Spleen (tissue), 11 donors: ENCODE measurements around the gene CMIP. TPM values are rescaled to one million over a fixed set of nuclear protein-coding genes. Genes with fewer than 3 reads are reported as not detected.

Experiments
- DNase-seq: peaks from one replicate; pipeline ENCODE4 v3.0.0-alpha.2; 2020
- H3K27ac ChIP-seq, 8 donors: fragments of 200-600 bp; sonication (generic) in 7 of 8; 1 replicate in 4 of 8; 2 replicates in 4 of 8; pipeline versions ENCODE4 v1.5.0 to v1.8.0; 2016 to 2021; ENCODE audit warnings: inconsistent platforms in 4 of 8, mild to moderate bottlenecking in 4 of 8, moderate library complexity in 1 of 8
- H3K27me3 ChIP-seq, 7 donors: fragments of 200-600 bp; sonication (generic) in 6 of 7; replicated peaks in 1 of 7; 1 replicate in 4 of 7; 2 replicates in 3 of 7; pipeline versions ENCODE4 v1.5.0 to v1.8.0; 2016 to 2021; ENCODE audit warnings: inconsistent platforms in 3 of 7, mild to moderate bottlenecking in 1 of 7
- H3K36me3 ChIP-seq, 6 donors: fragments of 200-600 bp; sonication (generic) in 5 of 6; 1 replicate in 4 of 6; 2 replicates in 2 of 6; pipeline versions ENCODE4 v1.5.0 to v1.8.0; 2016 to 2021; ENCODE audit warnings: inconsistent platforms in 2 of 6
- H3K4me1 ChIP-seq, 6 donors: fragments of 200-600 bp; sonication (generic) in 5 of 6; 1 replicate in 3 of 6; 2 replicates in 3 of 6; pipeline versions ENCODE4 v1.5.0 to v1.8.0; 2016 to 2021; ENCODE audit warnings: inconsistent platforms in 3 of 6
- H3K4me3 ChIP-seq, 8 donors: fragments of 200-600 bp; sonication (generic) in 7 of 8; 1 replicate in 4 of 8; 2 replicates in 4 of 8; pipeline versions ENCODE4 v1.5.0 to v1.8.0; 2016 to 2021; ENCODE audit warnings: inconsistent platforms in 4 of 8, mild to moderate bottlenecking in 4 of 8, moderate library complexity in 2 of 8
- H3K9me3 ChIP-seq, 8 donors: fragments of 200-600 bp; sonication (generic) in 7 of 8; 1 replicate in 4 of 8; 2 replicates in 4 of 8; pipeline versions ENCODE4 v1.5.0 to v1.8.0; 2016 to 2021; ENCODE audit warnings: inconsistent platforms in 4 of 8
- CTCF ChIP-seq, 11 experiments: fragments of 200-600 bp in 7 of 11; fragments of 450-650 bp in 4 of 11; sonication (generic) in 4 of 11; IDR thresholded peaks in 8 of 11; conservative IDR thresholded peaks in 3 of 11; 1 replicate in 7 of 11; 2 replicates in 4 of 11; pipeline versions ENCODE4 v1.4.0 to v1.8.0; 2016 to 2021; ENCODE audit warnings: antibody characterized with exemption in 11 of 11, inconsistent platforms in 4 of 11, mild to moderate bottlenecking in 1 of 11
- POLR2A ChIP-seq, 3 donors: fragments of 450-650 bp; IDR thresholded peaks; one replicate each; pipeline ENCODE4 v1.5.1; 2017; ENCODE audit warnings: antibody characterized with exemption in 3 of 3, mild to moderate bottlenecking in 1 of 3
- POLR2AphosphoS5 ChIP-seq, 3 donors: sonication (generic); formaldehyde crosslinking; IDR thresholded peaks; one replicate each; pipeline ENCODE4 v1.5.1; 2017; ENCODE audit warnings: antibody characterized with exemption in 3 of 3
- WGBS, 5 donors: extraction: QIAGEN DNeasy Blood & Tissue Kit in 3 of 5; methylation state at CpG; one replicate each; pipeline versions ENCODE4 v1.1.5 to v1.1.7; 2013 to 2018; 5-methylcytosine and 5-hydroxymethylcytosine counted together
- intact Hi-C: fragments of 100-400 bp; cut with DNase I; formaldehyde crosslinking; loops from one replicate; pipeline ENCODE4 v1.15.0; 2023; ENCODE audit warnings: low total_unique reads
- polyA plus RNA-seq, 3 donors: library from polyadenylated mRNA; stranded (reverse); fragments of 200-250 nt; gene quantifications; one replicate each; pipeline ENCODE4 v1.2.1, GENCODE V29; 2013
- total RNA-seq, 7 donors: library from RNA; depleted of rRNA in 3 of 7; stranded (reverse); fragments of >200 nt in 3 of 7; fragmentation: NEBNext Ultra II Directional in 4 of 7; extraction: Animal tissue kit (Norgen Biotek cat#: 25700) in 4 of 7; gene quantifications; one replicate each; pipeline versions ENCODE4 v1.1.0 to v1.2.1, GENCODE V29; 2016 to 2021
- donor health status: healthy with polysubstance abuse.
- donor health status: DM: no; HTN: no; CAD: no; lungs with moderate emphysema.
- donor health status: DM: no; HTN: no; CAD: no.
- donor health status: Bipolar disorder and iron deficiency.
- donor health status: healthy.
- donor health status: DM: no; HTN: no; CAD: no.
- donor health status: DM: yes; HTN: yes; CAD: no.

Gene CMIP
- total and polyA plus RNA-seq, 10 donors: 6.0 to 107 (median 63.6) TPM

GRCh38 chr16:81491541-81492188, 47.1 kb downstream of the CMIP start:
- intact Hi-C loops: no loop called here
- TF ChIP-seq POLR2AphosphoS5 (IDR thresholded peaks at IDR 0.05) (no peak), POLR2A (IDR thresholded peaks at IDR 0.05) (no peak)
- Histone ChIP-seq H3K27ac (peak overlapping the region in 6 of 8 donors; percentile 60 to 78 (median 74)), H3K27me3 (no peaks in the 10 kb centered on the region), H3K4me3 (no peak overlapping the region), H3K9me3 (no peaks in the 10 kb centered on the region), H3K36me3 (peaks cover 0 to 8% (median 0%) of the 10 kb centered on the region in 6 donors), H3K4me1 (peaks cover 46 to 100% (median 94%) of the 10 kb centered on the region in 6 donors)
- WGBS, 5 donors: 72 to 82% (median 80%) methylated on average over 18 of the region's 18 CpGs
- no peak for DNase-seq

- no peak for DNase-seq
- H3K4me1 ChIP-seq: peaks cover 45 to 100% (median 96%) of the 10 kb centered on the region in 6 donors
- no peak overlapping the region for H3K4me3 ChIP-seq
- 38 to 51% (median 50%) methylated on average over 14 of the region's 14 CpGs for WGBS, 5 donors
- intact Hi-C loops: no loop called here
- no peaks in the 10 kb centered on the region for H3K9me3 ChIP-seq
- TF ChIP-seq POLR2A (IDR thresholded peaks at IDR 0.05) (no peak), POLR2AphosphoS5 (IDR thresholded peaks at IDR 0.05) (peak in 2 of 3 donors; percentile 32 to 65)
- peak overlapping the region in 7 of 8 donors; percentile 54 to 78 (median 73) for H3K27ac ChIP-seq
- H3K27me3 ChIP-seq: no peaks in the 10 kb centered on the region
- H3K36me3 ChIP-seq: peaks cover 0 to 5% (median 0%) of the 10 kb centered on the region in 6 donors
These were observed 47.7 kb downstream of the CMIP start for GRCh38 chr16:81492311-81492761.

- Histone ChIP-seq H3K4me3 (no peak overlapping the region), H3K9me3 (no peaks in the 10 kb centered on the region), H3K4me1 (peaks cover 47 to 100% (median 96%) of the 10 kb centered on the region in 6 donors), H3K27ac (peak overlapping the region in 7 of 8 donors; percentile 54 to 78 (median 73)), H3K27me3 (no peaks in the 10 kb centered on the region), H3K36me3 (peaks cover 0 to 5% (median 0%) of the 10 kb centered on the region in 6 donors)
- intact Hi-C loops: no loop called here
- TF ChIP-seq CTCF (IDR thresholded peaks at IDR 0.05 in 8 of 11, conservative IDR thresholded peaks at IDR 0.05 in 3 of 11) (no peak), POLR2AphosphoS5 (IDR thresholded peaks at IDR 0.05) (no peak), POLR2A (IDR thresholded peaks at IDR 0.05) (no peak)
- WGBS, 5 donors: 81 to 89% (median 84%) methylated on average over 26 to 29 of the region's 29 CpGs
- DNase-seq: peak; percentile 67
These were observed 48.6 kb downstream of the CMIP start for GRCh38 chr16:81492965-81493754.

- Histone ChIP-seq H3K9me3 (no peaks in the 10 kb centered on the region), H3K36me3 (peaks cover 0 to 5% (median 0%) of the 10 kb centered on the region in 6 donors), H3K4me3 (no peak overlapping the region), H3K27me3 (no peaks in the 10 kb centered on the region), H3K27ac (peak overlapping the region in 6 of 8 donors; percentile 13 to 78 (median 72)), H3K4me1 (peaks cover 46 to 100% (median 96%) of the 10 kb centered on the region in 6 donors)
- intact Hi-C loops: no loop called here
- TF ChIP-seq POLR2A (IDR thresholded peaks at IDR 0.05) (no peak), POLR2AphosphoS5 (IDR thresholded peaks at IDR 0.05) (no peak), CTCF (IDR thresholded peaks at IDR 0.05 in 8 of 11, conservative IDR thresholded peaks at IDR 0.05 in 3 of 11) (no peak)
- peak; percentile 73 for DNase-seq
- WGBS, 5 donors: 63 to 74% (median 69%) methylated on average over 23 of the region's 23 CpGs
These were observed 49.3 kb downstream of the CMIP start for GRCh38 chr16:81493755-81494433.
